Measurements from ENCODE around the gene FLT3. TPM values are rescaled to one million over a fixed set of nuclear protein-coding genes. Genes with fewer than 3 reads are reported as not detected.

Gene FLT3
- total and polyA plus RNA-seq, 2 donors (not counting 1 experiment from before 2014, with no cell fraction given): 0.13 to 0.42 TPM

GRCh38 chr13:27963491-27963890, 136.9 kb downstream of the FLT3 start:
- Histone ChIP-seq H3K9ac (ENCODE audit: low read length) (no peak overlapping the region), H4K20me1 (ENCODE audit: control insufficient read depth, insufficient read depth, low read length, poor library complexity, severe bottlenecking) (no peaks in the 10 kb centered on the region), H3K4me2 (replicated peaks; ENCODE audit: low read depth, low read length, poor library complexity, severe bottlenecking) (no peak overlapping the region), H3K4me3 (ENCODE audit: control extremely low read depth in 1 of 5, extremely low read depth in 1 of 5, insufficient read depth in 1 of 5, low read depth in 2 of 5, low read length in 4 of 5) (no peak overlapping the region), H3K27ac (ENCODE audit: low read length in 2 of 2) (no peak overlapping the region), H3K79me2 (ENCODE audit: control insufficient read depth, insufficient read depth, low read length) (no peaks in the 10 kb centered on the region), H3K9me3 (ENCODE audit: control extremely low read depth in 1 of 3, control insufficient read depth in 2 of 3, insufficient read depth in 1 of 3, low read length in 2 of 3) (peaks cover 0 to 48% (median 0%) of the 10 kb centered on the region in 3 donors), H3K27me3 (replicated peaks in 1 of 4; ENCODE audit: control extremely low read depth in 1 of 4, control insufficient read depth in 3 of 4, insufficient read depth in 4 of 4, low read length in 3 of 4) (peaks cover 0 to 92% (median 66%) of the 10 kb centered on the region in 4 experiments), H3K4me1 (ENCODE audit: control insufficient read depth in 2 of 2, insufficient read depth in 2 of 2, low read length in 2 of 2) (peaks cover 42 to 50% of the 10 kb centered on the region in 2 donors), H2AFZ (ENCODE audit: insufficient read depth, low read depth, low read length, poor library complexity, severe bottlenecking) (no peak overlapping the region), H3K36me3 (replicated peaks in 1 of 2; ENCODE audit: control extremely low read depth in 1 of 2, control insufficient read depth in 1 of 2, extremely low read depth in 1 of 2, insufficient read depth in 2 of 2, low read length in 1 of 2) (no peaks in the 10 kb centered on the region)
- Mint-ChIP-seq H3K4me1 (peaks cover 34% of the 10 kb centered on the region), H3K27ac (no peak overlapping the region), H3K27me3 (peaks cover 78% of the 10 kb centered on the region), H3K9me3 (ENCODE audit: insufficient read depth) (no peaks in the 10 kb centered on the region), H3K4me3 (no peak overlapping the region)
- intact Hi-C loops (cut with micrococcal nuclease): no loop called here
- no peak for DNase-seq
- 89% methylated on average over 2 of the region's 3 CpGs for WGBS (ENCODE audit: insufficient coverage)
- CTCF ChIA-PET: no interaction called here
- TF ChIP-seq CTCF (IDR thresholded peaks at IDR 0.05): no peak
- TF ChIP-seq EZH2 (IDR thresholded peaks at IDR 0.05; ENCODE audit: borderline replicate concordance, insufficient read depth, low read depth, low read length, poor library complexity, severe bottlenecking): no peak
- POLR2A ChIA-PET: no interaction called here
- no peak for ATAC-seq (ENCODE audit: low read depth)

- peaks cover 33% of the 10 kb centered on the region for H3K4me1 Mint-ChIP-seq
- H3K9me3 Mint-ChIP-seq (ENCODE audit: insufficient read depth): no peaks in the 10 kb centered on the region
- H3K27me3 Mint-ChIP-seq: peaks cover 80% of the 10 kb centered on the region
- Histone ChIP-seq H3K4me1 (ENCODE audit: control insufficient read depth in 2 of 2, insufficient read depth in 2 of 2, low read length in 2 of 2) (peaks cover 37 to 45% of the 10 kb centered on the region in 2 donors), H3K9me3 (ENCODE audit: control extremely low read depth in 1 of 3, control insufficient read depth in 2 of 3, insufficient read depth in 1 of 3, low read length in 2 of 3) (peaks cover 0 to 43% (median 0%) of the 10 kb centered on the region in 3 donors), H3K27me3 (replicated peaks in 1 of 4; ENCODE audit: control extremely low read depth in 1 of 4, control insufficient read depth in 3 of 4, insufficient read depth in 4 of 4, low read length in 3 of 4) (peaks cover 0 to 89% (median 67%) of the 10 kb centered on the region in 4 experiments), H4K20me1 (ENCODE audit: control insufficient read depth, insufficient read depth, low read length, poor library complexity, severe bottlenecking) (no peaks in the 10 kb centered on the region), H3K27ac (ENCODE audit: low read length in 2 of 2) (no peak overlapping the region), H3K9ac (ENCODE audit: low read length) (no peak overlapping the region), H3K36me3 (replicated peaks in 1 of 2; ENCODE audit: control extremely low read depth in 1 of 2, control insufficient read depth in 1 of 2, extremely low read depth in 1 of 2, insufficient read depth in 2 of 2, low read length in 1 of 2) (no peaks in the 10 kb centered on the region), H2AFZ (ENCODE audit: insufficient read depth, low read depth, low read length, poor library complexity, severe bottlenecking) (no peak overlapping the region), H3K79me2 (ENCODE audit: control insufficient read depth, insufficient read depth, low read length) (no peaks in the 10 kb centered on the region), H3K4me2 (replicated peaks; ENCODE audit: low read depth, low read length, poor library complexity, severe bottlenecking) (no peak overlapping the region), H3K4me3 (ENCODE audit: control extremely low read depth in 1 of 5, extremely low read depth in 1 of 5, insufficient read depth in 1 of 5, low read depth in 2 of 5, low read length in 4 of 5) (no peak overlapping the region)
- intact Hi-C loops (cut with micrococcal nuclease): no loop called here
- H3K4me3 Mint-ChIP-seq: no peak overlapping the region
- ChIA-PET CTCF (interaction anchor here (0.7 kb wide), 1 partner anchor 8 kb away, joined by 3 read pairs; no protein-coding TSS in a partner anchor), POLR2A (interaction anchor here (0.8 kb wide), 1 partner anchor 13 kb away, joined by 4 read pairs; no protein-coding TSS in a partner anchor)
- no peak for TF ChIP-seq EZH2 (IDR thresholded peaks at IDR 0.05; ENCODE audit: borderline replicate concordance, insufficient read depth, low read depth, low read length, poor library complexity, severe bottlenecking)
- no peak for TF ChIP-seq CTCF (IDR thresholded peaks at IDR 0.05)
- no peak for ATAC-seq (ENCODE audit: low read depth)
- no peak for DNase-seq
- 60% methylated on average over 6 of the region's 9 CpGs for WGBS (ENCODE audit: insufficient coverage)
- no peak overlapping the region for H3K27ac Mint-ChIP-seq
Observed at GRCh38 chr13:27962982-27963381, 137.4 kb downstream of the FLT3 start.
